Measurements from ENCODE around the gene NEK1.

NEK1 gene

GRCh38 chr4:169372791-169373190 is 239.6 kb downstream of the NEK1 start:
- H3K4me3 Mint-ChIP-seq, result no peak overlapping the region
- peaks cover 2 to 11% of the 10 kb centered on the region in 2 donors for H3K9me3 Mint-ChIP-seq
- DNase-seq, result no peak
- no peaks in the 10 kb centered on the region for H3K4me1 Mint-ChIP-seq (ENCODE audit: low read depth in 2 of 2)
- no peak for ATAC-seq (replicated peaks)
- no peak overlapping the region for H3K27ac Mint-ChIP-seq
- H3K27me3 Mint-ChIP-seq, result no peaks in the 10 kb centered on the region
- H3K36me3 Mint-ChIP-seq (ENCODE audit: insufficient read depth), result no peaks in the 10 kb centered on the region

- no peaks in the 10 kb centered on the region for H3K4me1 Mint-ChIP-seq (ENCODE audit: low read depth in 2 of 2)
- no peak overlapping the region for H3K27ac Mint-ChIP-seq
- DNase-seq (no peak), ATAC-seq (replicated peaks) (no peak)
- H3K9me3 Mint-ChIP-seq, result no peaks in the 10 kb centered on the region
- no peaks in the 10 kb centered on the region for H3K36me3 Mint-ChIP-seq (ENCODE audit: insufficient read depth)
- H3K27me3 Mint-ChIP-seq, result peaks cover 0 to 10% of the 10 kb centered on the region in 2 donors
- no peak overlapping the region for H3K4me3 Mint-ChIP-seq
Observed at GRCh38 chr4:169369634-169370033, 242.7 kb downstream of the NEK1 start.

DNA sequence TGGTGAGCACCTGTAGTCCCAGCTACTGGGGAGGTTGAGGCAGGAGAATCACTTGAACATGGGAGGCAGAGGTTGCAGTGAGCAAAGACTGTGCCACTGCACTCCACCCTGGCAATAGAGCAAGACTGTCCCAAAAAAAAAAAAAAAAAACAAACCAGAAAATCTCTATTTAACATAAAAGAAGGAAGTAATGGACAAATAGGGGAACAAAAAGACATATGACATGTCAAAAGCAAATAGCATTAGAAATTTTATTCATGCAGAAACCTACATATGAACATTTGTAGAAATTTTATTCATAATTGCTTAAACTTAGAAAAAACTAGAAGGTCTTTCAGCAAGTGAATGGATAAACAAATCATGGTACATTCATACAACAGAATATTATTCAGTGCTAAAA is 244.6 kb downstream of the NEK1 start:
- H3K27me3 Mint-ChIP-seq, result peaks cover 2 to 12% of the 10 kb centered on the region in 2 donors
- H3K27ac Mint-ChIP-seq, result no peak overlapping the region
- no peaks in the 10 kb centered on the region for H3K36me3 Mint-ChIP-seq (ENCODE audit: insufficient read depth)
- ATAC-seq (replicated peaks), result no peak
- H3K4me3 Mint-ChIP-seq, result no peak overlapping the region
- H3K4me1 Mint-ChIP-seq (ENCODE audit: low read depth in 2 of 2), result no peaks in the 10 kb centered on the region
- DNase-seq, result no peak
- no peaks in the 10 kb centered on the region for H3K9me3 Mint-ChIP-seq

GRCh38 chr4:169366821-169367220 is 245.6 kb downstream of the NEK1 start:
- Mint-ChIP-seq H3K9me3 (no peaks in the 10 kb centered on the region), H3K4me3 (no peak overlapping the region), H3K4me1 (ENCODE audit: low read depth in 2 of 2) (no peaks in the 10 kb centered on the region), H3K36me3 (ENCODE audit: insufficient read depth) (no peaks in the 10 kb centered on the region), H3K27me3 (peaks cover 12 to 21% of the 10 kb centered on the region in 2 donors), H3K27ac (no peak overlapping the region)
- DNase-seq (no peak), ATAC-seq (replicated peaks) (no peak)

- Mint-ChIP-seq H3K36me3 (ENCODE audit: insufficient read depth) (no peaks in the 10 kb centered on the region), H3K4me1 (ENCODE audit: low read depth in 2 of 2) (no peaks in the 10 kb centered on the region), H3K27me3 (peaks cover 29 to 31% of the 10 kb centered on the region in 2 donors), H3K4me3 (no peak overlapping the region), H3K9me3 (no peaks in the 10 kb centered on the region), H3K27ac (no peak overlapping the region)
- ATAC-seq (replicated peaks), result no peak
- DNase-seq, result no peak
Observed at GRCh38 chr4:169362607-169363006, 249.8 kb downstream of the NEK1 start.

DNA sequence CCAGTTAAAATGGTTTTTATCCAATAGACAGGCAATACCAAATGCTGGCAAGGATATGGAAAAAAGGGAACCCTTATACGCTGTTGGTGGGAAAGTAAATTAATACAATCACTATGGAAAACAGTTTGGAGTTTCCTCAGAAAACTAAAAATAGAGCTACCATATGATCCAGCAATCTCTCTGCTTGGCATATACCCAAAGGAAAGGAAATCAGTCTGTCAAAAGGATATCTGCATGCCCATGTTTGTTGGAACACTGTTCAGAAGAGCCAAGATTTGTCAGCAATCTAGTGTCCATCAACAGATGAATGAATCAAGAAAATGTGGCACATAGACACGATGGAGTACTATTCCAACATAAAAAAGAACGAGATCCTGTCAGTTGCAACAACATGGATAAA is 250.6 kb downstream of the NEK1 start:
- no peaks in the 10 kb centered on the region for H3K36me3 Mint-ChIP-seq (ENCODE audit: insufficient read depth)
- no peak overlapping the region for H3K4me3 Mint-ChIP-seq
- H3K4me1 Mint-ChIP-seq (ENCODE audit: low read depth in 2 of 2), result no peaks in the 10 kb centered on the region
- ATAC-seq (replicated peaks) (no peak), DNase-seq (no peak)
- no peak overlapping the region for H3K27ac Mint-ChIP-seq
- peaks cover 29 to 30% of the 10 kb centered on the region in 2 donors for H3K27me3 Mint-ChIP-seq
- no peaks in the 10 kb centered on the region for H3K9me3 Mint-ChIP-seq

DNA sequence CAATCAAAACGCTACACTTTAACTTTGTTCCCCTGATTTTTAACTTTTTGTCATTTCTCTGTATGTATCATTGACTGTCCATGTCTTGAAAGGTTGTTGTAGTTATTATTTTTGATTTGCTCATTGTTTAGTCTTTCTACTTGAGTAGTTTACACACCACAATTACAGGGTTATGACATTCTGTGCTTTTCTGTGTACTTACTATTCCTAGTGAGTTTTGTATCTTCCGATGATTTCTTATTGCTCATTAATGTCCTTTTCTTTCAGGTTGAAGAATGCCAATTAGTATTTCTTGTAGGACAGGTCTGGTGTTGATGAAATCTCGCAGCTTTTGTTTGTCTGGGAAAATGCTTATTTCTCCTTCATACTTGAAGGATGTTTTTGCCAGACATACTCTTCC is 252.4 kb downstream of the NEK1 start:
- ATAC-seq (replicated peaks) (no peak), DNase-seq (no peak)
- H3K9me3 Mint-ChIP-seq, result no peaks in the 10 kb centered on the region
- H3K4me3 Mint-ChIP-seq, result no peak overlapping the region
- H3K27ac Mint-ChIP-seq, result no peak overlapping the region
- no peaks in the 10 kb centered on the region for H3K36me3 Mint-ChIP-seq (ENCODE audit: insufficient read depth)
- peaks cover 24 to 29% of the 10 kb centered on the region in 2 donors for H3K27me3 Mint-ChIP-seq
- no peaks in the 10 kb centered on the region for H3K4me1 Mint-ChIP-seq (ENCODE audit: low read depth in 2 of 2)

GRCh38 chr4:169352360-169352759 is 260.0 kb downstream of the NEK1 start:
- DNase-seq, result no peak
- Mint-ChIP-seq H3K27me3 (peaks cover 0 to 6% of the 10 kb centered on the region in 2 donors), H3K9me3 (peaks cover 0 to 1% of the 10 kb centered on the region in 2 donors), H3K4me1 (ENCODE audit: low read depth in 2 of 2) (no peaks in the 10 kb centered on the region), H3K4me3 (no peak overlapping the region), H3K27ac (no peak overlapping the region), H3K36me3 (ENCODE audit: insufficient read depth) (no peaks in the 10 kb centered on the region)
- ATAC-seq (replicated peaks), result no peak

DNA sequence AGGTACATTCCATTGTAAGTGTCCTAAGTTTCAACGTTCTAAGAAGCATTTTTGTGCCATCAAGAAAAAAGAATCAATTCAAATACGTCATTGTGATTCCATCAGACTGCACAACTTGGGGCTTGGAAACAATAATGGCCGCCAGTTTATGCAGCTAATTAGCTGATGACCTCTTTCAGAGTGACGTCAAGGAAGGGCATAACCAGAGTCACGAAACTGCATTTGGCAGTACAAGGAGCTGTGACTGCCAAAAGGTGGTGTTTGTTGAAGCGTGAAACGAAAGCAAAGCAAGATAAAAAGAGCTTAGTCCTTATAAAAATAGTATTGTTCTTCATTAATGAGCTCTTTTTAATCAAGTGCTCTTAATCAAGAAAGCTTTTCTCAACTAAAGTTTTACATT is 260.5 kb downstream of the NEK1 start:
- Mint-ChIP-seq H3K4me3 (no peak overlapping the region), H3K27ac (no peak overlapping the region), H3K36me3 (ENCODE audit: insufficient read depth) (no peaks in the 10 kb centered on the region), H3K9me3 (peaks cover 0 to 1% of the 10 kb centered on the region in 2 donors), H3K27me3 (peaks cover 0 to 6% of the 10 kb centered on the region in 2 donors), H3K4me1 (ENCODE audit: low read depth in 2 of 2) (no peaks in the 10 kb centered on the region)
- ATAC-seq (replicated peaks) (no peak), DNase-seq (no peak)

DNA sequence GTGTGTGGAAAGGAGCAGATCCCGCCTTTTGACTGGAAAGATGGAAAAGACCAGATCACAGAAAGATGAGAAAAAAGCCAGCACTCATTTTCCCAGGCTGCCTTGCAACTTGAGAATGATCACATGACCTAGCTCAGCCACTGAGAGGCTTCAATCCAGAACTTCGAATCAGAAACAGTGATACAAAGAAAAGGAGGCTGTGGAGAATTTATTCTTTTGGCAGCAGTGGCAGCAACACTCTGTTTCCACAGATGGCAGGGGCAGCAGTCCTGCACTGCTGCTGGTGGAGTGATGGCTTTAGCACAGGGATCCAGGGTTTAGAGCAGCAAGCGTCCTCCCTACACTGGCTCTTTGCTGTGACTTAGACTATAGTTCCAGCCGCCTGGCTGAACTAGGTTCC is 263.8 kb downstream of the NEK1 start:
- H3K27me3 Mint-ChIP-seq, result peaks cover 0 to 4% of the 10 kb centered on the region in 2 donors
- H3K9me3 Mint-ChIP-seq, result no peaks in the 10 kb centered on the region
- H3K4me1 Mint-ChIP-seq (ENCODE audit: low read depth in 2 of 2), result no peaks in the 10 kb centered on the region
- H3K4me3 Mint-ChIP-seq, result no peak overlapping the region
- no peak overlapping the region for H3K27ac Mint-ChIP-seq
- no peaks in the 10 kb centered on the region for H3K36me3 Mint-ChIP-seq (ENCODE audit: insufficient read depth)
- DNase-seq (no peak), ATAC-seq (replicated peaks) (no peak)

GRCh38 chr4:169346840-169347239 is 265.5 kb downstream of the NEK1 start:
- no peaks in the 10 kb centered on the region for H3K4me1 Mint-ChIP-seq (ENCODE audit: low read depth in 2 of 2)
- no peak for DNase-seq
- peaks cover 0 to 7% of the 10 kb centered on the region in 2 donors for H3K27me3 Mint-ChIP-seq
- no peak for ATAC-seq (replicated peaks)
- no peaks in the 10 kb centered on the region for H3K9me3 Mint-ChIP-seq
- H3K27ac Mint-ChIP-seq, result no peak overlapping the region
- H3K36me3 Mint-ChIP-seq (ENCODE audit: insufficient read depth), result no peaks in the 10 kb centered on the region
- H3K4me3 Mint-ChIP-seq, result no peak overlapping the region

DNA sequence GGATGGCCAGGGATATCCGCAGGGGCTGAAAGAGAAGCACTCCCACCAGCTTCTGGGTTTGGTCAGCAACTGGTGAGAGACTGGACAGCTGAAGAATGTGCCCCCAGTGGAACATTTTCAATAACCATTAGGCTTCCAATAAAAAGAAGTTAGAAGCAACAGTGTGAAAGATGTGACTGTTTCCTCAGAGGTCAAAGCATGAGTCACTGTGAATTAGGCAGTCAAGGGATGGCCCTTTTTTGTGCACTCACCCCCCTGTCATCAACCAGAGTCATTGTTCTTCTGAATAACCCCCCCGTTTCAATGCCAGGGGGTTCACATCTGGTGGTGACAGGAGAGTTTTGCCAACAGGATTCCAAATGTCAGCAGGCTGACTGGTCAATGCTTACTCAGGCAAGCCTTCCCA is 267.1 kb downstream of the NEK1 start:
- DNase-seq, result no peak
- H3K4me1 Mint-ChIP-seq (ENCODE audit: low read depth in 2 of 2), result no peaks in the 10 kb centered on the region
- H3K27ac Mint-ChIP-seq, result no peak overlapping the region
- peaks cover 0 to 7% of the 10 kb centered on the region in 2 donors for H3K27me3 Mint-ChIP-seq
- H3K9me3 Mint-ChIP-seq, result no peaks in the 10 kb centered on the region
- ATAC-seq (replicated peaks), result no peak
- no peaks in the 10 kb centered on the region for H3K36me3 Mint-ChIP-seq (ENCODE audit: insufficient read depth)
- H3K4me3 Mint-ChIP-seq, result no peak overlapping the region

Measured in effector memory CD8-positive, alpha-beta T cell (primary cell).